Neural progenitor cell (in vitro differentiated cells): ENCODE results near the gene CNTNAP4. TPM values are rescaled to one million over a fixed set of nuclear protein-coding genes. Genes with fewer than 3 reads are reported as not detected.

Experiments
- DNase-seq: peaks from one replicate; pipeline ENCODE4 v3.0.0-alpha.2; 2016; ENCODE audit warnings: low spot score
- H2AFZ ChIP-seq: fragments of 200-600 bp; sonication (generic); replicated peaks from 2 replicates; pipeline ENCODE4 v1.6.1; 2016; ENCODE audit warnings: antibody characterized with exemption
- H3F3A ChIP-seq: fragments of 200-600 bp; sonication (generic); 2 replicates; pipeline ENCODE4 v1.6.1; 2016; ENCODE audit warnings: antibody characterized with exemption, low read depth
- H3K27ac ChIP-seq: fragments of 200-600 bp; sonication (generic); 2 replicates; pipeline ENCODE4 v1.5.1; 2016; ENCODE audit warnings: mild to moderate bottlenecking
- H3K27me3 ChIP-seq: fragments of 200-600 bp; sonication (generic); 2 replicates; pipeline ENCODE4 v1.6.1; 2016; ENCODE audit warnings: mild to moderate bottlenecking, moderate library complexity
- H3K36me3 ChIP-seq: fragments of 200-600 bp; sonication (generic); 2 replicates; pipeline ENCODE4 v1.5.1; 2016
- H3K4me1 ChIP-seq: fragments of 200-600 bp; sonication (generic); 2 replicates; pipeline ENCODE4 v1.6.1; 2016; ENCODE audit warnings: mixed run types
- H3K4me2 ChIP-seq: fragments of 200-600 bp; sonication (generic); 2 replicates; pipeline ENCODE4 v1.6.1; 2016
- H3K4me3 ChIP-seq: fragments of 200-600 bp; sonication (generic); 2 replicates; pipeline ENCODE4 v1.5.1; 2016
- H3K79me2 ChIP-seq: fragments of 200-600 bp; sonication (generic); 2 replicates; pipeline ENCODE4 v1.6.1; 2016; ENCODE audit warnings: low read depth
- H3K9ac ChIP-seq: fragments of 200-600 bp; sonication (generic); 2 replicates; pipeline ENCODE4 v1.6.1; 2016
- H3K9me3 ChIP-seq: fragments of 200-600 bp; sonication (generic); 2 replicates; pipeline ENCODE4 v1.5.1; 2016; ENCODE audit warnings: low read depth
- H4K20me1 ChIP-seq: fragments of 200-600 bp; sonication (generic); 2 replicates; pipeline ENCODE4 v1.6.1; 2016; ENCODE audit warnings: low read depth
- H3K27ac Mint-ChIP-seq: 3 replicates; pipeline ENCODE4 v1.8.0; 2021; ENCODE audit warnings: mixed read lengths
- H3K27me3 Mint-ChIP-seq: 2 replicates; pipeline ENCODE4 v1.8.0; 2022; ENCODE audit warnings: low read depth, mild to moderate bottlenecking, inconsistent platforms, moderate library complexity, mixed read lengths; ENCODE audit not compliant: insufficient read depth
- H3K36me3 Mint-ChIP-seq: 3 replicates; pipeline ENCODE4 v1.8.0; 2021; ENCODE audit warnings: mixed read lengths
- H3K4me1 Mint-ChIP-seq: 3 replicates; pipeline ENCODE4 v1.8.0; 2021; ENCODE audit warnings: mixed read lengths
- H3K4me3 Mint-ChIP-seq: 3 replicates; pipeline ENCODE4 v1.8.0; 2021; ENCODE audit warnings: mild to moderate bottlenecking, moderate library complexity, mixed read lengths
- H3K9me3 Mint-ChIP-seq: 3 replicates; pipeline ENCODE4 v1.8.0; 2020; ENCODE audit warnings: mixed read lengths
- CTCF ChIP-seq: fragments of 200-600 bp; sonication (generic); IDR thresholded peaks from 2 replicates; pipeline ENCODE4 v1.5.1; 2017; ENCODE audit warnings: antibody characterized with exemption, mild to moderate bottlenecking
- EZH2 ChIP-seq: fragments of 200-600 bp; sonication (generic); IDR thresholded peaks from 2 replicates; pipeline ENCODE4 v1.6.1; 2017; ENCODE audit warnings: antibody characterized with exemption, mild to moderate bottlenecking, moderate library complexity
- EZH2phosphoT487 ChIP-seq: fragments of 200-600 bp; sonication (generic); IDR thresholded peaks from 2 replicates; pipeline ENCODE4 v1.6.1; 2017; ENCODE audit warnings: antibody characterized with exemption
- total RNA-seq: library from RNA; depleted of rRNA; stranded (reverse); fragments of >200 nt; gene quantifications from 2 replicates; pipeline ENCODE4 v1.2.3, GENCODE V29; 2015; ENCODE audit warnings: low replicate concordance

The CNTNAP4 gene
- total RNA-seq, 1 donor from 2014 or later, result 0.41 TPM

GRCh38 chr16:76396977-76397376 is 119.8 kb downstream of the CNTNAP4 start:
- H3K27ac ChIP-seq, result no peak overlapping the region
- H3K9me3 ChIP-seq, result no peaks in the 10 kb centered on the region
- no peaks in the 10 kb centered on the region for H3K4me1 ChIP-seq
- no peak overlapping the region for H3K4me3 ChIP-seq
- DNase-seq, result no peak
- no peaks in the 10 kb centered on the region for H3F3A ChIP-seq
- no peak overlapping the region for H3K27ac Mint-ChIP-seq
- no peak for TF ChIP-seq CTCF
- no peak for TF ChIP-seq EZH2
- no peak for TF ChIP-seq EZH2phosphoT487
- peaks cover 2% of the 10 kb centered on the region for H3K4me1 Mint-ChIP-seq
- H3K9me3 Mint-ChIP-seq, result no peaks in the 10 kb centered on the region
- H3K79me2 ChIP-seq, result no peaks in the 10 kb centered on the region
- H3K36me3 ChIP-seq, result no peaks in the 10 kb centered on the region
- no peak overlapping the region for H3K4me2 ChIP-seq
- H4K20me1 ChIP-seq, result no peaks in the 10 kb centered on the region
- no peak overlapping the region for H2AFZ ChIP-seq
- H3K27me3 ChIP-seq, result no peaks in the 10 kb centered on the region
- H3K4me3 Mint-ChIP-seq, result no peak overlapping the region
- no peak overlapping the region for H3K9ac ChIP-seq
- peaks cover 3% of the 10 kb centered on the region for H3K27me3 Mint-ChIP-seq
- H3K36me3 Mint-ChIP-seq, result no peaks in the 10 kb centered on the region

GRCh38 chr16:76409706-76410105 is 132.5 kb downstream of the CNTNAP4 start:
- Histone ChIP-seq H3K9me3 (no peaks in the 10 kb centered on the region), H3K27me3 (no peaks in the 10 kb centered on the region), H4K20me1 (no peaks in the 10 kb centered on the region), H3K79me2 (no peaks in the 10 kb centered on the region), H3K9ac (no peak overlapping the region), H3K4me2 (no peak overlapping the region), H3K4me1 (no peaks in the 10 kb centered on the region), H3K4me3 (no peak overlapping the region), H3K36me3 (no peaks in the 10 kb centered on the region), H3K27ac (no peak overlapping the region), H2AFZ (no peak overlapping the region), H3F3A (no peaks in the 10 kb centered on the region)
- peaks cover 2% of the 10 kb centered on the region for H3K27me3 Mint-ChIP-seq
- DNase-seq, result no peak
- H3K9me3 Mint-ChIP-seq, result no peaks in the 10 kb centered on the region
- H3K27ac Mint-ChIP-seq, result no peak overlapping the region
- H3K36me3 Mint-ChIP-seq, result no peaks in the 10 kb centered on the region
- no peak overlapping the region for H3K4me3 Mint-ChIP-seq
- H3K4me1 Mint-ChIP-seq, result no peaks in the 10 kb centered on the region
- TF ChIP-seq EZH2 (no peak), EZH2phosphoT487 (no peak), CTCF (no peak)

GRCh38 chr16:76421571-76421970 is 144.4 kb downstream of the CNTNAP4 start:
- Histone ChIP-seq H3K4me1 (no peaks in the 10 kb centered on the region), H3F3A (no peaks in the 10 kb centered on the region), H3K79me2 (no peaks in the 10 kb centered on the region), H2AFZ (no peak overlapping the region), H3K9me3 (no peaks in the 10 kb centered on the region), H3K36me3 (no peaks in the 10 kb centered on the region), H3K4me3 (no peak overlapping the region), H4K20me1 (no peaks in the 10 kb centered on the region), H3K27ac (no peak overlapping the region), H3K9ac (no peak overlapping the region), H3K27me3 (no peaks in the 10 kb centered on the region), H3K4me2 (no peak overlapping the region)
- TF ChIP-seq EZH2phosphoT487 (no peak), CTCF (no peak), EZH2 (no peak)
- Mint-ChIP-seq H3K27ac (no peak overlapping the region), H3K9me3 (no peaks in the 10 kb centered on the region), H3K4me1 (no peaks in the 10 kb centered on the region), H3K27me3 (no peaks in the 10 kb centered on the region), H3K4me3 (no peak overlapping the region), H3K36me3 (no peaks in the 10 kb centered on the region)
- no peak for DNase-seq

- H3K9me3 Mint-ChIP-seq, result no peaks in the 10 kb centered on the region
- no peak overlapping the region for H3K27ac Mint-ChIP-seq
- no peaks in the 10 kb centered on the region for H3K9me3 ChIP-seq
- H3K4me3 ChIP-seq, result no peak overlapping the region
- DNase-seq, result no peak
- H4K20me1 ChIP-seq, result no peaks in the 10 kb centered on the region
- TF ChIP-seq CTCF (no peak), EZH2phosphoT487 (no peak), EZH2 (no peak)
- H3K9ac ChIP-seq, result no peak overlapping the region
- no peaks in the 10 kb centered on the region for H3K27me3 ChIP-seq
- H3K4me1 Mint-ChIP-seq, result no peaks in the 10 kb centered on the region
- H3K79me2 ChIP-seq, result no peaks in the 10 kb centered on the region
- no peak overlapping the region for H2AFZ ChIP-seq
- H3F3A ChIP-seq, result no peaks in the 10 kb centered on the region
- H3K36me3 ChIP-seq, result no peaks in the 10 kb centered on the region
- no peaks in the 10 kb centered on the region for H3K4me1 ChIP-seq
- H3K4me2 ChIP-seq, result no peak overlapping the region
- H3K36me3 Mint-ChIP-seq, result no peaks in the 10 kb centered on the region
- no peaks in the 10 kb centered on the region for H3K27me3 Mint-ChIP-seq
- H3K4me3 Mint-ChIP-seq, result no peak overlapping the region
- H3K27ac ChIP-seq, result no peak overlapping the region
Measured at GRCh38 chr16:76428858-76429257, 151.7 kb downstream of the CNTNAP4 start.
